GM21381 (cell line): ENCODE data around the gene GAS5.
A peak's percentile ranks its signal among the peaks of the same experiment; 100 is the strongest.
"Not testable (repeated sequence)": the region's sequence is repeated elsewhere in the genome, so short reads cannot be mapped to it uniquely, and the experiment has no call there.

Experiments
- ATAC-seq: cut with Tn5 transposase; IDR thresholded peaks from one replicate; pipeline ENCODE4 v1.9.1; 2021; ENCODE audit warnings: mild to moderate bottlenecking, moderate library complexity; ENCODE audit not compliant: unreplicated experiment

Gene GAS5

DNA sequence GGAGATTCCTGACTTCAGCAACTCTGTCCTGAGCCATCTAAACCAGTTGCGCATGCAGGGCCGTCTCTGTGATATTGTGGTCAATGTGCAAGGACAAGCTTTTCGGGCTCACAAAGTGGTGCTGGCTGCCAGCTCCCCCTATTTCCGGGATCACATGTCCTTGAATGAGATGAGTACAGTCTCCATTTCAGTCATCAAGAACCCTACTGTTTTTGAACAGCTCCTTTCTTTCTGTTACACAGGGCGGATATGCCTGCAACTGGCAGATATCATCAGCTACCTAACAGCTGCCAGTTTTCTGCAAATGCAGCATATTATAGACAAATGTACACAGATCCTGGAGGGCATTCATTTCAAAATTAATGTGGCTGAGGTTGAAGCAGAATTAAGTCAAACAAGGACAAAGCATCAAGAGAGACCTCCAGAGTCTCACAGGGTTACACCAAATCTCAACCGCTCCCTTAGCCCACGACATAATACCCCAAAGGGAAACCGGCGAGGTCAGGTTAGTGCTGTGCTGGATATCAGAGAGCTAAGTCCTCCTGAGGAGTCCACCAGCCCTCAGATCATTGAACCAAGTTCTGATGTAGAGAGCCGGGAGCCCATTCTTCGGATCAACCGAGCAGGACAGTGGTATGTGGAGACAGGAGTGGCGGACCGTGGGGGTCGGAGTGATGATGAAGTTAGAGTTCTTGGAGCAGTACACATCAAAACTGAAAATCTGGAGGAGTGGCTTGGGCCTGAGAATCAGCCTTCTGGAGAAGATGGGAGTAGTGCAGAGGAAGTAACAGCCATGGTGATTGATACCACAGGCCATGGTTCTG is 2.7 kb upstream of the GAS5 start:
- ATAC-seq = no peak

DNA sequence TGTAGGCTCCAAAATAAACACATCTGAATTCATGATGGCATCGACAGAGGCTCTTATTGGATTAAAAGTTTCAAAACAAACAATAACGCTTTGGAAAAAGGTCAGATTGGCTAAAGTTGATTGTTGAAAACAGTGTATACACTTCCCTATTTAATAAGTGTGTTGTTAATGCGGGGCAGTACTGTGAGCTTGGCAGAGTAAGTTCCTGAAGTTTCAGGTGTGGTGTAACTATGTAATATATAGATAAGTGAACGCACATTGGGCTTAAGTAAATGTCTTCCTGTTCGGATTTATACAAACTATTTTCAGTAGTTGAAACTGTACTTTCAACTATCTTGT is 1.2 kb upstream of the GAS5 start:
- no peak for ATAC-seq

DNA sequence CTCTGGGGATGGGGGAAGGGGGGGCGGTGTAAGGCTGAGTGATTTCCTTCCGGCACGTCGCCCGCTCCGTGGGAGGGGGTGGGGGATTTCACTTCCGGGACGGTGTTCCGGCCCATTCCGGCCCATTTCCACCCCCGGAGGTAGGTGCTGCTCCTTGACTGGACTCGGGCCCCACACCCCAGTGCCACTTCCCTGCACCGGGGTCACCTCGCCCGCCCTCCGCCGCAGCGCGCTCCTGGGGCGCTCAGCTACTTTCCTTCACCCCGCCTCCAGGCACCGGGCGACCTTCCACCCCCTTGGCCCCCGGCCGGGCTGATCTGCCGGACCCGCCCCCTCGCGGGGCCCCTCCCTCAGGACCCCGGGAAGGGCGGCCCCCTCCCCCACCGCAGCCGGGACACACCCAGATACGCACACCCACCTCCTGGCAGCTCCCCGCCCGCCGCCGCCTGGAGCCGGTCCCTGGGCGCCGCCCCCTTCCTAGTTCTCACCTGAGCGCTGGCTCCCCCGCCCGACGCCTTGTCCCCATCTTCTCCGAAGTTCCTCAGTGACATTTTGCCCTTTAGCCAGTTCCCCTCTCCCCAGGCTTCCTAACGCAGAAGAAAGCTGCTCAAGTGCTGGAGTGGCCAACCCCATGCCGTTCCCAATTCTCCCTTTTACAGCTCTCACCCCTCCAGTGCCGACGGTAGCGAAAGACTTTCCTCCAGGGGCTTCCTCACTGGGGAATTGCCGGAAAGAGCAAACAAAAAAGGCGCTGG is 654 bp upstream of the GAS5 start, which contains the start of gene ZBTB37:
Gene ZBTB37, plus strand, starts transcription at position 115 of the 755 bp plus-strand sequence. CDS start 1,846 bp downstream, outside the sequence.
- ATAC-seq = peak; percentile 54

DNA sequence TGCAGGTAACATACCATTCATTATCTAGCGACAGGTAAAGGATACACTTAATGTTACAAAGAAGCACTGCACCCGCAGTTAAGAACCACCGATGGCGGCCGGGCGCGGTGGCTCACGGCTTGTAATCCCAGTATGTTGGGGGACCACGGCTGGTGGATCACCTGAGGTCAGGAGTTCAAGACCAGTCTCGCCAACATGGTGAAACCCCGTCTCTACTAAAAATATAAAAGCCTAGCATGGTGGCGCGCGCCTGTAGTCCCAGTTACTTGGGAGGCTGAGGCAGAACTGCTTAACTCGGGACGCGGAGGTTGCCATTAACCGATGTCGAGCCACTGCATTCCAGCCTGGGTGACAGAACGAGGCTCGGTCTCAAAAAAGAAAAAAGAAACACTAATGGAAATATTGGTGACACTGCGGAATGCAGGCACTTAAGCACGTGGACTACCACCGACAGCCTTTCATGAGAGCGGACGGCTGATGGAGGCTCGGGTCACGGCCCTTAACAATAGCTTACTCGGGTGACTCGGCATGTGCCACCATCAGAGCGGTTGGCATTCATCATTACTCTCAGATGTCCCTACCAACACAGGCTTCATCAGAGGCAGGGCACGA is 542 bp downstream of the GAS5 start:
- ATAC-seq = no peak

DNA sequence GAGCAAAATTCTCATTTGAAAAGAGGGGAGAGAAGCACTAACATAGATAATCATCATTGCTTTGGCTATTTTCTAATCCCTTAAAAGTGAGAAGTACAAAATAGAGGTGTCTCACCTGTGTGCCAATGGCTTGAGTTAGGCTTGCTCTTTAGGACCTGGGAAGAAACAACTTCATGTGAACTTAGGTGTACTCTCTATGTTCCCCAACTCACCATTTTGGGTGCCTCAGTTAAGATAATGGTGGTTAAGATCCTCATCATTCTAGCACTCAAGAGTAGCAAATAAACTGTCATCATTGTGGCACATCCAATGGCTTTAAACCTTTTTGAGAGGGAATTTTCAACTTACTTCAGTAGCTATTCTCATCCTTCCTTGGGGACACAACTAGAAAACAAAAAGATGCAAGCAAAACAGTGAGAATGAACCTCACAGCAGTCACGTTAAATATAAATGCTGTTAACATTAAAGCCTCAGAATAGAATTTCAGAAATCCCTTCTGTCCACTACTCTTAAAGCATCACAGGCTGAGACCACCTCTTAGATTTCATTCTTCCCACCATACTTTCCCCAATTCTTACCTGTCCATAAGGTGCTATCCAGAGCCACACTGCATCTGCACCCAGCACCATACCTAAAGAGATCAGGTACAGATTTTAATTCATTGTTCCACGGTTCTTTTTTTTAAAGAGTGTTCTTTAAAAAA is 1.2 kb downstream of the GAS5 start:
- ATAC-seq = no peak

DNA sequence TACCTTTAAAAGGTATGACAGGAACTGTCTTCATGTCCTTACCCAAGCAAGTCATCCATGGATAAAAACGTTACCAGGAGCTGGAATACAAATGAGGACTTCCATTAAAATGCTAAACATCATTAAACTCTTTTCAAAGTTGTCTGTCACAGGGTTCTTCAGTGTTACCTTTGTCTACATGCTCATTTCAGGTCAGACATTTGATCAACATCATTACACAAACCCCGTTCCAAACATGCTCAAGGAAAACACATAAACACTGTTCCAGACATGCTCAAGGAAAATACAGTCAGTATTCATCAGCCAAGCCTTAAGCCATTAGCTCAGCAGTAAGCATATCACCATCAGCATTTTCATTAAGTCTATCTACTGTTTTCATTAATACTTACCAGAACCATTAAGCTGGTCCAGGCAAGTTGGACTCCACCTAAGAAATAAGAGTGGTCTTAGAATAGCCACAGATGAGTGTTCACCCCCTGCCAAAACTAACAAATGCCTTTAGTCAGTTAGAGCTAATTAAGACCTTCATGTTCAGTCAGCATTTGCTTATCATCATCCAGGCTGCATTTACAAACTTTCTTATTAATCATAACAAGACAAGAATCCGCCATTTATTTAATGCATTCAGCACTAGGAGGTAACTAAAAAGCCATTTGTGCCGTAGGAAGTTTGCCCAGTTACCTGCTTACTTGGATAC is 2.2 kb downstream of the GAS5 start:
- no peak for ATAC-seq

DNA sequence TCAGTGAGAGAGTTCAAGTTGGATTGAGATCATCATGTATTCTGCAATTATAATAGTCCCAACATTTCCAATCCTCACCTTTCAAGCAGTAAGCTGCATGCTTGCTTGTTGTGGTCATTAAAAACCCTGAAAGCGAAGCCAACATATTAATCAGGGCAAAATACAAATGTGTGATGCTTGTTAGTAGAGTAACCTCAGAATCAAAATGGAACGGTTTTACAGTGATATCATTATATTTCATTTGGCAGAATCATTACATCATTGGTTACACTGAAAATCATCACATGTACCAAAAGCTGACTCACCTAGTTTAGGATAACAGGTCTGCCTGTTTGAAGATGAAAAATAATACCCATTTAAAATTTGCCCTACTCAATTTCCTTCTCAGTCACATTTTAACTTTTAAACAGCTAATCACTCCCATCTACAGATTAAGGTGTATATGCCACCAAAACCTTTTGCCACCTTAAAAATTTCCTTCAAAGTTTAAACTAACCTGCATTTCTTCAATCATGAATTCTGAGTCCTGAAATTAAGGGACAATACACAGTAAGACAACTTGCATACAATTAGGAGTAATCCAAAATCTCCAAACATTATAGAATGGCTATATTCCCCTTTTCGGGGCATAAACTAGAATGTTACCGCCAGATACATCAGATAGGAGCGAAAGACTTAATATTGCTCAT is 3.5 kb downstream of the GAS5 start:
- no peak for ATAC-seq

DNA sequence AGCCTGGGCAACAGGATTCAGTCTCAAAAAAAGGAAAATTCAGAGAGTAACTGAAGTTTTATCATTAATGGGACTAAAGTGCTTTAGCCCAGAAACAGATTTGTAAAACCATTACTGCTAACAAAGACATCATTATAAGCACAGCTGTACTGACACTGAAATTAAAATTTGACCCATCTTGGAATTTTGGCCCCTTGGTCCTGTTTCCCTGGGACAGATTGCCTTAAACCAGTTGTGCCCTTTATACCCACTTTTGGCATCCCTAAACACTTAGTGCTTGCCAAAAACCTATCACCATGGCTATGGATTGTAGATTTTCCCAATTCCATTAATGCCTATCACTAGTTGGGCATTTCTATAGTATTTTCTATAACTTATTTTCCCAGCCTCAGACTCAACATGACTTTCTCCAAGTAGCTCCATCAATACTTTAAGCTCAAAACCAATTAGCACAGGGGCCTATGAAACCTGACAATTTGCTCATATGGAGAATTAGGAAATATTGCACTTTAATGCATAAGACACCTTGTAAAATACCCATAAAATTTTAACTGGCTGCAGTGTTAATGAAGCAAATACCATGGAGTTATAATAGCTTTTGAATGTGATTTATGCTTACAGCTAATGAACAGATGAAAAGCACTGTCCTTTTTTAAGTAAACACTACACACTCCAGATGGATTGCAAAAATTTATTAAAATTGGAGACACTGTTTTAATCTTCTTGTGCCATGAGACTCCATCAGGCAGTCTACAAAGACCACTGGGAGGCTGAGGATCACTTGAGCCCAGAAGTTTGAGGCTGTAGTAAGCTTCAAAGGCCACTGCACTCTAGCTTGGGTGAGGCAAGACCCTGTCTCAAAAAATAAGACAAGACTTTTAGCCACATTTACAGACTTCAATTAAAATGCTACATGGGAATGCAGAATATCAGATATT is 4.3 kb downstream of the GAS5 start:
- no peak for ATAC-seq

DNA sequence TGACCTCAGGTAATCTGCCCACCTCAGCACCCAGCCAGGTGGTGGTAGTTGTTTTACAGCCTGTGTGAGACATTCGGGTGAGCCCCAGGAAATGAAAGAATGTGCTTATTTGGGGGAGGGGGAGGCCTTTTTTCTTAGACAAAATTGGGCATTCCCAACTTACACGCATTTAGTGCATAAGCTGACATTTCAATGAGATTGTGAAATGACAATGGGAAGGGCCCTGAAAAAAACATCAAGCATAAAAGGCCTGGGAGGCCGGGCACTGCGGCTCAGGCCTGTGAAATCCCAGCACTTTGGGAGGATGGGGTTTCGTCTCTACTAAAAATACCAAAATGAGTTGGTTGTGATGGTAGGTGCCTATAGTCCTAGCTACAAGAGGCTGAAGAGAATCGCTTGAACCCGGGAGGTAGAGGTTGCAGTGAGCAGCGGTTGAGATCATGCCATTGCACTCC is 5.0 kb downstream of the GAS5 start:
- ATAC-seq = no peak

DNA sequence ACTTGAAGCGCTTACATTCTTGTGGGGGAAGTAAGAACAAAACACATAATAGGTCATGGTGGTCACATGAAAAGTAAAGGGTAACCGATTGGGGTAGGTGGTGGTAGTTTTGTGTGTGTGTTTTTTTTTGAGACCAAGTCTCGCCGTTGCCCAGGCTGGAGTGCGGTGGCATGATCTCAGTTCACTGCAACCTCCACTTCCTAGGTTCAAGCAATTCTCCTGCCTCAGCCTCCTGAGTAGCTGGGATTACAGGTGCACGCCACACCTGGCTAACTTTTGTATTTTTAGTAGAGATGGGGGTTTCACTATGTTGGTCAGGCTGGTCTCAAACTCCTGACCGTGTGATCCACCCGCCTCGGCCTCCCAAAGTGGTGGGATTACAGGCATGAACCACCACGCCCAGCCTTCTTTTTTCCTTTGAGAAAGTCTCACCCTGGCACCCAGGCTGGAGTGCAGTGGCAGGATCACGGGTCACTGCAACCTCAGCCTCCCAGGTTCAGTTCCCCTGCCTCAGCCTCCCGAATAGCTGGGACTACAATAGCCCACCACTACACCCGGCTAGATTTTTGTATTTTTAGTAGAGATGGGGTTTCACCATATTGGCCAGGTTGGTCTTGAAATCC is 5.5 kb downstream of the GAS5 start:
- ATAC-seq = not testable (repeated sequence)

DNA sequence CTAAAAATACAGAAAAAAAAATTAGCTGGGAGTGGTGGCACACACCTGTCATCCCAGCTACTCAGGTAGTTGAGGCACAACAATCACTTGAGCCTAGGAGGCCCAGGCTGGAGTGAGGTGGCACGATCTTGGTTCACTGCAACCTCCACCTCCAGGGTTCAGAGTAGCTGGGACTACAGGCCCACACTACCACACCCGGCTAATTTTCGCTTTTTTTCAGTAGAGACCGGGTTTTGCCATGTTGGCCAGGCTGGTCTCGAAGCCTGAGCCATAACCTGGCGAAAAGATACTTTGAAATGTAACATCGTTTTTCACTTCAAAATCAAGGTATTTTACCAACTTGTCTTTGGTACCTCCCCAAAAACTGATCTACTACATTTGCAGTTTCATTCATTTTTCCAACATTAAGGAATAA is 6.1 kb downstream of the GAS5 start:
- ATAC-seq = no peak

DNA sequence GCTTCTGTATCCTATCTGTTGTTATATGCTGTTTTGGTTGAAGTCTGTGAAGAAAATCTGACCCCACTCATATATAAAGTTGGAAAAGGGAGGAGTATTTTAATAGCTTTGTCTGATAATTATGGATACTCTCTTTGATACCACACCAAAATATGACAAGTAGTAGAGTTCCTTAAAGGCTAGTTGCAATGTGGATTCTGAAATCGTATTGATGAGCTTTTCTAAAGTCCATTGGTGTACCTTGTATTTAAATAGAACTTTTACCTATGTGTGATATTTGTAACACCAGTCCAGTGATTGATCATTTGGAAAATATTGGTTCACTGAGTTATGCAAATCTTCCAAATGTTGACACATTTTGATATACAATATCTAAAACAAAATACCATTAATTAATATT is 7.7 kb downstream of the GAS5 start:
- ATAC-seq = no peak

DNA sequence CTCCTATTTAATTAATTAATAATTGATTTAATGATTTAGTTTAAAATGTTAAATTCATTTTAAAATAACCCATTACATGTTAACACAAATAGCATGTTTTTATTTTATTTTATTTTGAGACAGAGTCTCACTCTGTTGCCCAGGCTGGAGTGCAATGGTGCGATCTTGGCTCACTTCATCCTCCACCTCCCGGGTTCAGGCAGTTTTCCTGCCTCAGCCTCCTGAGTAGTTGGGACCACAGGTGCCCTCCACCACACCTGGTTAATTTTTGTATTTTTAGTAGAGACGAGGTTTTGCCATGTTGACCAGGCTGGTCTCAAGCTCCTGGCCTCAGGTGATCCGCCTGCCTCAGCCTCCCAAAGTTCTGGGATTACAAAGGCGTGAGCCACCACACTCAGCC is 8.2 kb downstream of the GAS5 start:
- not testable (repeated sequence) for ATAC-seq

DNA sequence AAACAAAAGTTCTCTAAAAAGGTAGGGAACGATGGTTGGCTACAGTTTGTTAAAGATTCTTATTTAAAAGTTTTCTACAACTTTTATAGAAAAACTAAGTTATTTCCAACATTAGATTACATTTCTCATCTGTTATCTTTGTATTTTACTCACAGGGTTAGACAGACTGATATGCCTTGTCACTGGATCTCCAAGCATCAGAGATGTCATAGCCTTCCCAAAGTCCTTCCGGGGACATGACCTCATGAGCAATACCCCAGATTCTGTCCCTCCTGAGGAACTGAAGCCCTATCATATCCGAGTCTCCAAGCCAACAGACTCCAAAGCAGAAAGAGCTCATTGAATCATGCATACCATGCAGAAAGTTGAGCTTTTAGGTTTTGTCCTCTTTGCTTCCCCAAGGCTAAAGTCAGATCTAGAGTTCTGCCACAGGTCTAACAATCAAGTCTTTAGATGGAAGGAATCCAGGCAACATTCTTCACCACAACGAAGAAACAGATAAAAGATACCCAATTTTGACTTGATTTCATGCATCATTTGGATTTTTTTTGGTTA is 10.3 kb downstream of the GAS5 start:
- ATAC-seq = no peak

DNA sequence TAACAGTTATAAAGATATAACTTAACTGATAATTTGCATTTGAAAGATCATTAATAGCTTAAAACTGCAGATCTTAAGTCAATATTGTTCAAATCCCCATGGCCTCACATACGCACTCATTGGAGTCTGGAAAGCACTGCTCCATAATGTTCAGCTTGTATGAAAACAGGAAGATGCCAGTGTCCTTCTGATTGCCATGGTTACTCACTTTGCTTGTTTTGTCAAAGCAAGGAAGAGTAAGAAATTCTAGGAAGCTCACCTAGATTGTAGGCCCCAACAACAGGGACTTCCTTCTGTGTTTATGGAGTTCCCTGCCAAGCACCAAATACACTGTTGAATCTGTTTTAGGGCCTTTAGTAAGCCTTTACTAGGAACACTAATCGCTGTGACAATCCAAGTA is 10.9 kb downstream of the GAS5 start:
- no peak for ATAC-seq

DNA sequence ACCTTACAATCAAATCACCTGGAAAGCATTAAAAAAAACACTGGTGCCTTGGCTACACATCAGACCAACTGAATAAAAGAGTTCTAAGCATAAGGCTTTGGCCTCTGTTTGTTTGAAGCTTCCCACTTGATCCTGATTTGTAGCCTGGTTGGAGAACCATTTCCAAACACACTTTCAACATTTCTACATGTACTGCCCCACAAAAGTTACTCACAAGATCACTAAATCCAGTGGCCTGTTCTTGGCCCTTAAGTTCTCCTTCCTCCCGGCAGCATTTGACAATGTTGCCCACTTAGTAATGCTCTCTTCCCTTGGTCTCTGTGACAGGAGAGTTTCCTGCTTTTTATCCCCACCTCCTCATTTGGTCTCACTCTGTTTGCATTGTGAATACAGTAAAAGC is 11.8 kb downstream of the GAS5 start:
- no peak for ATAC-seq

DNA sequence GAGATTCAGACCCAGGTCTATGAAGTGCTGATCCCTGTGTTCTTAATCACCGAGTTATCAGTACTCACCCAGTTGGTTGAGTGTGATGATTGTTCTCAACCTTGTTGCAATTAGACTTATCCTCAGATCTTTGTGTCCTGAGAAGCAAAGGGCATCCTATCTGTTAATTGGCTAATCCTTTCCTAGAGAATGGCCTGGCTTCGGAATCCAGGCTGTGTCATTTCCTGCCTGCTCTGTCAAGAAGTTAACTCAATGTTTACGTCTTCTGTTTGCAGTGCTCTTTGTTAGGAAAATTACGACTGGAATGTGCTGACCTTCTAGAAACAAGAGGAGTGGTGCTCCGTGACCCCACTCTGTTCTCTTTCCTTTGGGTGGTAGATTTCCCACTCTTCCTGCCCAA is 14.7 kb downstream of the GAS5 start:
- ATAC-seq = no peak

DNA sequence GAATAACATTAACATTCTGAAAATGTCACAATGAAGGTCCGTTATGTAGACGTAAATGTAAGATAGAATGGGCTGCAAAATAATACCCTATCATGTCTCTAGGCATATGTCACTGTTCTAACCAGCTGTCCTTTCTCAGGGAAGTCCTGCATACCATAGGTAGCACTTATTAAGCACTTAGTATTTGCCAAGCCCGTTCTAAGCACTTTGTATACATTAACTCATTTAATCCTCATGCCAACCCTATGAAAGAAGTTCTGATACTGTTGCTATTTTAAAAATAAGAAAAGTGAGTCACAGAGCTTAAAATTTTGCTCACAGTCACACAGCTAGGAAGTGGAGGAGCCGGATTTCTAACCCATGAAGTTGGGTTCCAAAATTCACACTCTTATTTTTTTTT is 15.7 kb downstream of the GAS5 start:
- ATAC-seq = no peak
